Measurements from ENCODE around the gene ZMYND15. TPM values are rescaled to one million over a fixed set of nuclear protein-coding genes. Genes with fewer than 3 reads are reported as not detected.
"Not testable (repeated sequence)": the region's sequence is repeated elsewhere in the genome, so short reads cannot be mapped to it uniquely, and the experiment has no call there.

Gene ZMYND15
- total and polyA plus RNA-seq, 2 donors (not counting 3 experiments of a cell fraction or from before 2014, with no cell fraction given): 0.12 to 0.44 TPM

DNA sequence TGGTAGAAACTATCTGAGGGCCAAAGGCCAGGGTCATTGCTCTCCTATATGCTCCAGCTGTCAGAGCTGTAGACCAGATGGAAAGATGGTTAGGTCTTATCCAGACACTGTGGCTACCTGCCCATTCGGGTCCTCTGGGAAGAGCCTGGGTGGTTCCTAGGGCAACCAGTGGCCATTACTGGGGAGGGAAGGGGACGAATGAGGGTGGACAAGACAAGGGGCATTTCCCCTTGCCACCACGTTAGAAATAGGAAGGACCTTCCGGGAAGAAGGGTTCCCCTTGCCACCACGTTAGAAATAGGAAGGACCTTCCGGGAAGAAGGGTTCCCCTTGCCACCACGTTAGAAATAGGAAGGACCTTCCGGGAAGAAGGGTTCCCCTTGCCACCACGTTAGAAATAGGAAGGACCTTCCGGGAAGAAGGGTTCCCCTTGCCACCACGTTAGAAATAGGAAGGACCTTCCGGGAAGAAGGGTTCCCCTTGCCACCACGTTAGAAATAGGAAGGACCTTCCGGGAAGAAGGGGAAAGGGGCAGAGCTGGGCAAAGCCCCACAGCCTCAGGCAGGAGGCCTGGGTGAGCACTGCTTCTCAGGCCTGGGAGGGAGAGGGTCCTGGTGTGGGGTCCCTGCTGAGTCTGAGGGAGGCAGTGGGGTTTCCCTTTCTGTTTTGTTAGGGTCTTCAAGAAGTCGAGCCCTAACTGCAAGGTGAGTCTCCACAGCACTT lies 25.1 kb upstream of the ZMYND15 start:
- H3K79me2 ChIP-seq (ENCODE audit: control insufficient read depth, insufficient read depth, low read length); H3K9ac ChIP-seq (replicated peaks; ENCODE audit: extremely low read depth, insufficient read depth, low read length); H3K4me2 ChIP-seq (ENCODE audit: insufficient read depth, low read length); H3K4me3 ChIP-seq (replicated peaks in 1 of 3; ENCODE audit: insufficient read depth in 1 of 3, low read depth in 1 of 3, low read length in 3 of 3); POLR2A ChIA-PET; H2AFZ ChIP-seq (ENCODE audit: low read depth, low read length); H3K9me3 ChIP-seq (replicated peaks; ENCODE audit: control insufficient read depth, insufficient read depth, low read length); CTCF ChIA-PET; H3K27ac ChIP-seq (ENCODE audit: insufficient read depth, low read depth, low read length); FAIRE-seq; H3K27me3 ChIP-seq (ENCODE audit: control insufficient read depth in 2 of 2, insufficient read depth in 2 of 2, low read length in 2 of 2); BruUV-seq (replicated peaks); H3K9me1 ChIP-seq (replicated peaks; ENCODE audit: control insufficient read depth, extremely low read depth, insufficient read depth, low read length); H3K36me3 ChIP-seq (ENCODE audit: control insufficient read depth in 2 of 2, extremely low read depth in 1 of 2, insufficient read depth in 2 of 2, low read length in 2 of 2); H4K20me1 ChIP-seq (replicated peaks; ENCODE audit: control insufficient read depth, extremely low read depth, insufficient read depth, low read length); dilution Hi-C loops (cut with MboI; ENCODE audit: extremely low pct_ligation_motif_present, low sequenced_read_pairs); intact Hi-C loops (cut with micrococcal nuclease); DNase-seq (ENCODE audit: low read depth, low spot score): not testable (repeated sequence)
- peaks cover 17% of the 10 kb centered on the region for H3K4me1 ChIP-seq (ENCODE audit: control insufficient read depth, extremely low read depth, insufficient read depth, low read length)

GRCh38 chr17:4715063-4715744 lies 24.4 kb upstream of the ZMYND15 start:
- Histone ChIP-seq H3K27ac (ENCODE audit: insufficient read depth, low read depth, low read length) (no peak overlapping the region), H3K9me1 (replicated peaks; ENCODE audit: control insufficient read depth, extremely low read depth, insufficient read depth, low read length) (no peaks in the 10 kb centered on the region), H4K20me1 (replicated peaks; ENCODE audit: control insufficient read depth, extremely low read depth, insufficient read depth, low read length) (no peaks in the 10 kb centered on the region), H3K9ac (replicated peaks; ENCODE audit: extremely low read depth, insufficient read depth, low read length) (no peak overlapping the region), H3K4me3 (replicated peaks in 1 of 3; ENCODE audit: insufficient read depth in 1 of 3, low read depth in 1 of 3, low read length in 3 of 3) (no peak overlapping the region), H3K27me3 (ENCODE audit: control insufficient read depth in 2 of 2, insufficient read depth in 2 of 2, low read length in 2 of 2) (no peaks in the 10 kb centered on the region), H3K9me3 (replicated peaks; ENCODE audit: control insufficient read depth, insufficient read depth, low read length) (no peaks in the 10 kb centered on the region), H3K4me1 (ENCODE audit: control insufficient read depth, extremely low read depth, insufficient read depth, low read length) (peaks cover 14% of the 10 kb centered on the region), H3K79me2 (ENCODE audit: control insufficient read depth, insufficient read depth, low read length) (no peaks in the 10 kb centered on the region), H3K4me2 (ENCODE audit: insufficient read depth, low read length) (no peak overlapping the region), H2AFZ (ENCODE audit: low read depth, low read length) (no peak overlapping the region), H3K36me3 (ENCODE audit: control insufficient read depth in 2 of 2, extremely low read depth in 1 of 2, insufficient read depth in 2 of 2, low read length in 2 of 2) (peaks cover 0 to 4% of the 10 kb centered on the region in 2 experiments)
- POLR2A ChIA-PET: no interaction called here
- intact Hi-C loops (cut with micrococcal nuclease) (no loop called here), dilution Hi-C loops (cut with MboI; ENCODE audit: extremely low pct_ligation_motif_present, low sequenced_read_pairs) (no loop called here)
- no TSS peak for BruUV-seq (replicated peaks)
- TF ChIP-seq JUN (IDR thresholded peaks at IDR 0.05; ENCODE audit: borderline replicate concordance, insufficient read depth, insufficient read length, low read depth) (no peak), EZH2 (IDR thresholded peaks at IDR 0.05; ENCODE audit: borderline replicate concordance, low read depth, low read length, severe bottlenecking) (no peak), MYC (IDR thresholded peaks at IDR 0.05; ENCODE audit: low read depth, low read length) (no peak), GATA2 (IDR thresholded peaks at IDR 0.05; ENCODE audit: insufficient read depth, insufficient read length, low read depth, low read length) (no peak), FOS (IDR thresholded peaks at IDR 0.05; ENCODE audit: borderline replicate concordance, insufficient read depth, low read length) (no peak), POLR2A (IDR thresholded peaks at IDR 0.05; ENCODE audit: low read depth, low read length) (no peak), CTCF (IDR thresholded peaks at IDR 0.05; ENCODE audit: extremely low read depth in 1 of 2, insufficient read depth in 1 of 2, low read depth in 1 of 2, low read length in 2 of 2) (no peak), POLR2AphosphoS5 (IDR thresholded peaks at IDR 0.05; ENCODE audit: insufficient read depth, low read depth, low read length) (no peak)
- TF ChIP-seq, protein P1, sequence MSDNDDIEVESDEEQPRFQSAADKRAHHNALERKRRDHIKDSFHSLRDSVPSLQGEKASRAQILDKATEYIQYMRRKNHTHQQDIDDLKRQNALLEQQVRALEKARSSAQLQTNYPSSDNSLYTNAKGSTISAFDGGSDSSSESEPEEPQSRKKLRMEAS (IDR thresholded peaks at IDR 0.05; ENCODE audit: insufficient read depth, insufficient read length): no peak
- no peak for FAIRE-seq
- CTCF ChIA-PET: no interaction called here
- DNase-seq (ENCODE audit: low read depth, low spot score): no peak
